ENCODE data around the gene BRD1.
"Not testable (repeated sequence)": the region's sequence is repeated elsewhere in the genome, so short reads cannot be mapped to it uniquely, and the experiment has no call there.

The BRD1 gene

GRCh38 chr22:49852898-49853894 is 25.5 kb upstream of the BRD1 start, which contains the start of gene ZBED4:
Gene ZBED4 (plus strand): TSS chr22:49853844. CDS start chr22:49883663, 29,819 bp downstream.
- peak; percentile 97 for DNase-seq (ENCODE audit: low spot score)

GRCh38 chr22:49852568-49852897 is 24.9 kb upstream of the BRD1 start:
- DNase-seq (ENCODE audit: low spot score): not testable (repeated sequence)

- no peak for DNase-seq (ENCODE audit: low spot score)
Observed at GRCh38 chr22:49850959-49851802, 23.5 kb upstream of the BRD1 start.

- no peak for DNase-seq (ENCODE audit: low spot score)
Observed at GRCh38 chr22:49850021-49850911, 22.6 kb upstream of the BRD1 start.

- DNase-seq (ENCODE audit: low spot score): no peak
Observed at GRCh38 chr22:49849161-49850020, 21.7 kb upstream of the BRD1 start.

- no peak for DNase-seq (ENCODE audit: low spot score)
Observed at GRCh38 chr22:49848690-49849160, 21.1 kb upstream of the BRD1 start.

GRCh38 chr22:49847751-49848689 is 20.3 kb upstream of the BRD1 start:
- no peak for DNase-seq (ENCODE audit: low spot score)

- no peak for DNase-seq (ENCODE audit: low spot score)
Observed at GRCh38 chr22:49845666-49846459, 18.2 kb upstream of the BRD1 start.

GRCh38 chr22:49845241-49845640 is 17.6 kb upstream of the BRD1 start:
- DNase-seq (ENCODE audit: low spot score): no peak

- no peak for DNase-seq (ENCODE audit: low spot score)
Observed at GRCh38 chr22:49838771-49839717, 11.4 kb upstream of the BRD1 start.

- DNase-seq (ENCODE audit: low spot score): no peak
Observed at GRCh38 chr22:49833340-49834007, 5.8 kb upstream of the BRD1 start.

- no peak for DNase-seq (ENCODE audit: low spot score)
Observed at GRCh38 chr22:49829044-49829853, 1.6 kb upstream of the BRD1 start.

- DNase-seq (ENCODE audit: low spot score): no peak
Observed at GRCh38 chr22:49828599-49828965, 909 bp upstream of the BRD1 start.

GRCh38 chr22:49827271-49827852 is 311 bp downstream of the BRD1 start:
- DNase-seq (ENCODE audit: low spot score): no peak

- DNase-seq (ENCODE audit: low spot score): peak; percentile 27
Observed at GRCh38 chr22:49826603-49827270, 936 bp downstream of the BRD1 start.
